OCI-LY7 (cell line): Measurements from ENCODE around the gene SCARB1.

Experiments
- CTCF ChIP-seq: fragments of 200-600 bp; sonication (generic); conservative IDR thresholded peaks from 2 replicates; pipeline ENCODE4 v1.5.1; 2014; ENCODE audit warnings: mild to moderate bottlenecking, antibody characterized with exemption, low read length, moderate library complexity, mixed read lengths
- EZH2phosphoT487 ChIP-seq: fragments of 200-600 bp; sonication (generic); IDR thresholded peaks from 2 replicates; pipeline ENCODE4 v1.6.1; 2018; ENCODE audit warnings: low read depth, borderline replicate concordance, mild to moderate bottlenecking, mixed run types, antibody characterized with exemption, low read length, moderate library complexity, mixed read lengths

- TF ChIP-seq CTCF (no peak), EZH2phosphoT487 (no peak)
These were observed 97.0 kb downstream of the SCARB1 start for GRCh38 chr12:124766727-124767065.
